Tibial artery (tissue), 4 donors: ENCODE data around the gene POLN.

ENCODE experiments used
- DNase-seq, 2 donors: peaks; one replicate each; pipeline ENCODE4 v3.0.0-alpha.2; 2019
- H3K27ac ChIP-seq, 2 donors: fragments of 200-600 bp; sonication (generic) in 1 of 2; 1 replicate in 1 of 2; 2 replicates in 1 of 2; pipeline ENCODE4 v1.5.1; 2018 to 2019; ENCODE audit warnings: mild to moderate bottlenecking in 1 of 2
- H3K27me3 ChIP-seq, 2 donors: fragments of 200-600 bp; sonication (generic) in 1 of 2; one replicate each; pipeline versions ENCODE4 v1.5.1 to v1.6.0; 2016 to 2019
- H3K36me3 ChIP-seq, 3 donors: fragments of 200-600 bp; sonication (generic) in 2 of 3; one replicate each; pipeline ENCODE4 v1.5.1; 2016 to 2019; ENCODE audit warnings: mild to moderate bottlenecking in 2 of 3
- H3K4me1 ChIP-seq, 4 donors: fragments of 200-600 bp; sonication (generic) in 2 of 4; 1 replicate in 3 of 4; 2 replicates in 1 of 4; pipeline ENCODE4 v1.5.1; 2016 to 2019
- H3K4me3 ChIP-seq, 2 donors: fragments of 200-600 bp; sonication (generic) in 1 of 2; 1 replicate in 1 of 2; 2 replicates in 1 of 2; pipeline ENCODE4 v1.5.1; 2018 to 2019; ENCODE audit warnings: mild to moderate bottlenecking in 2 of 2
- H3K9me3 ChIP-seq, 3 donors: fragments of 200-600 bp; sonication (generic) in 1 of 3; one replicate each; pipeline ENCODE4 v1.5.1; 2016 to 2019
- intact Hi-C: fragments of 100-400 bp; cut with DNase I; formaldehyde crosslinking; loops from one replicate; pipeline ENCODE4 v1.15.0; 2023; ENCODE audit warnings: low total_unique reads
- TF ChIP-seq, protein P1 (sequence below), 2 experiments: fragments of 200-600 bp in 1 of 2; fragments of 450-650 bp in 1 of 2; IDR thresholded peaks; one replicate each; pipeline ENCODE4 v1.5.1; 2017 to 2019; ENCODE audit warnings: antibody characterized with exemption in 2 of 2, mild to moderate bottlenecking in 1 of 2, moderate library complexity in 1 of 2

Gene POLN

DNA sequence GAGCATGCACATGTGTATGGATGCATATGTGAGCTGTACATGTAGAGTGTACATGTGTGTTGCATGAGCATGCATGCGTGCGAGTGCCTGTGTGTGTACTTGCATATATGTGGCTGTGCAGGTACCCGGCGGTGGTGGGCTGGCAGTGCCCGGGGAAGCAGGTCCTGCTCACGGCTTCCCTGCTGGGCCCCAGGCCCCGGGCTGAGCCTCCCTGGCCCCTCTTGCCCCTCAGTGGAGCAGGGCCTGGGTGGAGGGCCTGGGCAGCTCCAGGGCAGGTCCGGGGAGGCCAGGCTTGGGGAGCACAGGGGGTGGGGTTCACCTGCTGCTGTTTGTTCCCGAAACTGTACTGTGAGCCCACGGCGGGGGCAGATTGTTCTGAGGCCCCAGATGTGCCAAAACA lies 173.4 kb downstream of the POLN start:
- Histone ChIP-seq H3K9me3 (no peaks in the 10 kb centered on the region), H3K4me1 (no peaks in the 10 kb centered on the region), H3K27me3 (peaks cover 0 to 53% of the 10 kb centered on the region in 2 donors), H3K27ac (no peak overlapping the region), H3K36me3 (no peaks in the 10 kb centered on the region), H3K4me3 (no peak overlapping the region)
- TF ChIP-seq, protein P1, sequence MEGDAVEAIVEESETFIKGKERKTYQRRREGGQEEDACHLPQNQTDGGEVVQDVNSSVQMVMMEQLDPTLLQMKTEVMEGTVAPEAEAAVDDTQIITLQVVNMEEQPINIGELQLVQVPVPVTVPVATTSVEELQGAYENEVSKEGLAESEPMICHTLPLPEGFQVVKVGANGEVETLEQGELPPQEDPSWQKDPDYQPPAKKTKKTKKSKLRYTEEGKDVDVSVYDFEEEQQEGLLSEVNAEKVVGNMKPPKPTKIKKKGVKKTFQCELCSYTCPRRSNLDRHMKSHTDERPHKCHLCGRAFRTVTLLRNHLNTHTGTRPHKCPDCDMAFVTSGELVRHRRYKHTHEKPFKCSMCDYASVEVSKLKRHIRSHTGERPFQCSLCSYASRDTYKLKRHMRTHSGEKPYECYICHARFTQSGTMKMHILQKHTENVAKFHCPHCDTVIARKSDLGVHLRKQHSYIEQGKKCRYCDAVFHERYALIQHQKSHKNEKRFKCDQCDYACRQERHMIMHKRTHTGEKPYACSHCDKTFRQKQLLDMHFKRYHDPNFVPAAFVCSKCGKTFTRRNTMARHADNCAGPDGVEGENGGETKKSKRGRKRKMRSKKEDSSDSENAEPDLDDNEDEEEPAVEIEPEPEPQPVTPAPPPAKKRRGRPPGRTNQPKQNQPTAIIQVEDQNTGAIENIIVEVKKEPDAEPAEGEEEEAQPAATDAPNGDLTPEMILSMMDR (IDR thresholded peaks at IDR 0.05) = no peak
- DNase-seq = peak in 1 of 2 donors; percentile 45
- intact Hi-C loops = no loop called here

DNA sequence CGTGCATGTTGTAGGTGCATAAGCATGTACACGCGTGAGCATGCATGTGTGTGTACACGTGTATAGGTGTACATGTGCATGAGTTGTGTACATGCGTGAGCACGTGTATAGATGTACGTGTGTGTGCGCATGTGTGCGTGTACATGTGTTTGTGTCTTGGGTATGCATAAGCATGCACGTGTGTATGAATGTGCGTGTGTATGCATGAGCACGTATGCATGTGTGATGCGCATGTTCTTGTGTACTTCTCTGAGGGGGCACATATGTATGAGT lies 173.8 kb downstream of the POLN start:
- TF ChIP-seq, protein P1 (IDR thresholded peaks at IDR 0.05) = no peak
- DNase-seq = no peak
- H3K27me3 ChIP-seq = peaks cover 0 to 57% of the 10 kb centered on the region in 2 donors

GRCh38 chr4:2067446-2068197 lies 174.3 kb downstream of the POLN start:
- peaks cover 0 to 62% of the 10 kb centered on the region in 2 donors for H3K27me3 ChIP-seq
- H3K4me1 ChIP-seq = no peaks in the 10 kb centered on the region
- TF ChIP-seq, protein P1 (IDR thresholded peaks at IDR 0.05) = no peak
- peak in 1 of 2 donors; percentile 53 for DNase-seq
- H3K36me3 ChIP-seq = no peaks in the 10 kb centered on the region
- H3K9me3 ChIP-seq = no peaks in the 10 kb centered on the region
- intact Hi-C loops = no loop called here
- no peak overlapping the region for H3K27ac ChIP-seq
- H3K4me3 ChIP-seq = no peak overlapping the region

More for the DNA sequence above, 173.8 kb downstream of the POLN start:
- Histone ChIP-seq H3K4me3 (no peak overlapping the region), H3K4me1 (no peaks in the 10 kb centered on the region), H3K27ac (no peak overlapping the region), H3K36me3 (no peaks in the 10 kb centered on the region), H3K9me3 (no peaks in the 10 kb centered on the region)
- intact Hi-C loops = no loop called here

- peaks cover 0 to 70% of the 10 kb centered on the region in 2 donors for H3K27me3 ChIP-seq
- TF ChIP-seq, protein P1 (IDR thresholded peaks at IDR 0.05) = no peak
- DNase-seq = peak in 1 of 2 donors; percentile 60
Measured at GRCh38 chr4:2066571-2067445, 175.1 kb downstream of the POLN start.

GRCh38 chr4:2066011-2066551 lies 175.8 kb downstream of the POLN start:
- Histone ChIP-seq H3K27me3 (peaks cover 0 to 77% of the 10 kb centered on the region in 2 donors), H3K36me3 (no peaks in the 10 kb centered on the region)

More at GRCh38 chr4:2066571-2067445, 175.1 kb downstream of the POLN start:
- H3K9me3 ChIP-seq = no peaks in the 10 kb centered on the region
- intact Hi-C loops = no loop called here
- H3K36me3 ChIP-seq = no peaks in the 10 kb centered on the region
- no peak overlapping the region for H3K27ac ChIP-seq
- no peaks in the 10 kb centered on the region for H3K4me1 ChIP-seq
- H3K4me3 ChIP-seq = no peak overlapping the region

More at GRCh38 chr4:2066011-2066551, 175.8 kb downstream of the POLN start:
- TF ChIP-seq, protein P1 (IDR thresholded peaks at IDR 0.05) = no peak
- intact Hi-C loops = no loop called here
- Histone ChIP-seq H3K9me3 (no peaks in the 10 kb centered on the region), H3K4me3 (no peak overlapping the region), H3K4me1 (no peaks in the 10 kb centered on the region), H3K27ac (no peak overlapping the region)
- DNase-seq = peak in 1 of 2 donors; percentile 35
